Fibroblast of lung (primary cell): ENCODE measurements around the gene TMEM187.

Source experiments
- CTCF ChIP-seq, 2 donors: IDR thresholded peaks in 1 of 2; conservative IDR thresholded peaks in 1 of 2; 1 replicate in 1 of 2; 2 replicates in 1 of 2; pipeline ENCODE4 v1.5.1; 2011 to 2012; ENCODE audit warnings: low read length in 2 of 2, control low read depth in 1 of 2, inconsistent platforms in 1 of 2, low read depth in 1 of 2, mild to moderate bottlenecking in 1 of 2
- EZH2 ChIP-seq: IDR thresholded peaks from 2 replicates; pipeline ENCODE4 v1.5.1; 2012; ENCODE audit warnings: low read length, control low read depth, mild to moderate bottlenecking; ENCODE audit errors: missing control alignments

- no peak for TF ChIP-seq CTCF (conservative IDR thresholded peaks at IDR 0.05 in 1 of 2, IDR thresholded peaks at IDR 0.05 in 1 of 2; ENCODE audit: low read depth in 1 of 2, low read length in 2 of 2)
- no peak for TF ChIP-seq EZH2
These were observed 44.0 kb downstream of the TMEM187 start for GRCh38 chrX:154016366-154017076.
